Suppressor macrophage treated with lipopolysaccharide for 1 hour (primary cell): Measurements from ENCODE around the gene ANO10.
A peak's percentile ranks its signal among the peaks of the same experiment; 100 is the strongest.
"Not testable (repeated sequence)": the region's sequence is repeated elsewhere in the genome, so short reads cannot be mapped to it uniquely, and the experiment has no call there.

Source experiments
- DNase-seq, 3 donors: peaks; one replicate each; pipeline ENCODE4 v3.0.0-alpha.2; 2020 to 2022

Gene ANO10

GRCh38 chr3:43580181-43580580 lies 41.6 kb downstream of the ANO10 start:
- DNase-seq = no peak

- no peak for DNase-seq
These were observed 48.2 kb downstream of the ANO10 start for GRCh38 chr3:43573576-43573975.

GRCh38 chr3:43565661-43566341 lies 56.0 kb downstream of the ANO10 start:
- not testable (repeated sequence) for DNase-seq

GRCh38 chr3:43559961-43560360 lies 61.9 kb downstream of the ANO10 start:
- no peak for DNase-seq

GRCh38 chr3:43558171-43558570 lies 63.6 kb downstream of the ANO10 start:
- DNase-seq = no peak

GRCh38 chr3:43549626-43550290 lies 72.1 kb downstream of the ANO10 start:
- no peak for DNase-seq

- peak; percentile 59 to 86 (median 81) for DNase-seq
These were observed 77.5 kb downstream of the ANO10 start for GRCh38 chr3:43544277-43544676.

- no peak for DNase-seq
These were observed 79.3 kb downstream of the ANO10 start for GRCh38 chr3:43542328-43543043.

GRCh38 chr3:43540624-43541023 lies 81.2 kb downstream of the ANO10 start:
- no peak for DNase-seq

- DNase-seq = no peak
These were observed 82.5 kb downstream of the ANO10 start for GRCh38 chr3:43539321-43539720.

GRCh38 chr3:43537225-43537624 lies 84.6 kb downstream of the ANO10 start:
- DNase-seq = no peak

- no peak for DNase-seq
These were observed 87.1 kb downstream of the ANO10 start for GRCh38 chr3:43534675-43535074.

GRCh38 chr3:43533009-43533408 lies 88.8 kb downstream of the ANO10 start:
- DNase-seq = no peak

GRCh38 chr3:43531835-43532234 lies 90.0 kb downstream of the ANO10 start:
- DNase-seq = peak in 2 of 3 donors; percentile 7 to 42

GRCh38 chr3:43528498-43529099 lies 93.2 kb downstream of the ANO10 start:
- DNase-seq = no peak

GRCh38 chr3:43526956-43527355 lies 94.9 kb downstream of the ANO10 start:
- no peak for DNase-seq

- no peak for DNase-seq
These were observed 95.7 kb downstream of the ANO10 start for GRCh38 chr3:43525941-43526607.

- DNase-seq = no peak
These were observed 96.4 kb downstream of the ANO10 start for GRCh38 chr3:43525386-43525785.

- DNase-seq = peak; percentile 16 to 34 (median 31)
These were observed 98.3 kb downstream of the ANO10 start for GRCh38 chr3:43523454-43524053.

GRCh38 chr3:43522727-43523362 lies 99.0 kb downstream of the ANO10 start:
- no peak for DNase-seq

GRCh38 chr3:43521941-43522340 lies 99.9 kb downstream of the ANO10 start:
- DNase-seq = peak; percentile 12 to 23 (median 15)

- DNase-seq = not testable (repeated sequence)
These were observed 103.3 kb downstream of the ANO10 start for GRCh38 chr3:43518515-43518914.
